ENCODE measurements around the gene ANKS3.

DNA sequence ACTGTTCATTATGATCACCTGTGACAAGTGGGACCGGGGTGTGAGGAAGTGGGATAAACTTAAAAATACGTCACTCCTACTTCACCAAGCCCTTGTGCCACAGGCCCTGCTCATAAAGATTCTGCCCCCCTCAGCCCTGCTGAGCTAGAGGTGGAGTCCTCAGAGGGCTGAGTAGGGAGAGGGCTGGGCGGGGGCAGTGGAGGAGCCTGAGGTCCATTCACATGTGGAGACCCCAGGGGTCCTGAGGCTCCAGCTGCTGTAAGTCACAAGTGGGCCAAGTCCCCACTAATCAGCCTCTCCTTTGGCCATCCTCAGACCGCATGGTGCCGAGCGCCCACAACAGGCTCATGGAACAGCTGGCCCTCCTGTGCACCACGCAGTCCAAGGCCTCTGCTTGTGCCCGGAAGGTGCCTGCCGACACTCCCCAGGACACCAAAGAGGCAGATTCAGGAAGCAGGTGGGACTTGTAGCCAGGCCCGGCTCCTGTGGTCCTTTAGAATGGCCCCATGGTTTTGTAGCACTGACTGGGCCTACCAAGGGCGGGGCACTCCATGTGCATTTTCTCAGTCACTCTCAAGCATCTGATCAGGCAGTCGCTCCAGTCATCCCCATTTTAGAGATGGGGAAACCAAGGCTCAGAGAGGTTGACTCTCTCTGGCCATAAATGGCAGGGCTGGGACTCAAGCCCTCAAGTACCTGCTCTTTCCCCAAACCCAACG lies 10.6 kb upstream of the ANKS3 start:
- no peak for TF ChIP-seq POLR2A (IDR thresholded peaks at IDR 0.05)
- no peak for TF ChIP-seq CTCF (IDR thresholded peaks at IDR 0.05)
- no peak for TF ChIP-seq POLR2AphosphoS5 (IDR thresholded peaks at IDR 0.05)
